ENCODE measurements around the gene ACAN.

The ACAN gene

DNA sequence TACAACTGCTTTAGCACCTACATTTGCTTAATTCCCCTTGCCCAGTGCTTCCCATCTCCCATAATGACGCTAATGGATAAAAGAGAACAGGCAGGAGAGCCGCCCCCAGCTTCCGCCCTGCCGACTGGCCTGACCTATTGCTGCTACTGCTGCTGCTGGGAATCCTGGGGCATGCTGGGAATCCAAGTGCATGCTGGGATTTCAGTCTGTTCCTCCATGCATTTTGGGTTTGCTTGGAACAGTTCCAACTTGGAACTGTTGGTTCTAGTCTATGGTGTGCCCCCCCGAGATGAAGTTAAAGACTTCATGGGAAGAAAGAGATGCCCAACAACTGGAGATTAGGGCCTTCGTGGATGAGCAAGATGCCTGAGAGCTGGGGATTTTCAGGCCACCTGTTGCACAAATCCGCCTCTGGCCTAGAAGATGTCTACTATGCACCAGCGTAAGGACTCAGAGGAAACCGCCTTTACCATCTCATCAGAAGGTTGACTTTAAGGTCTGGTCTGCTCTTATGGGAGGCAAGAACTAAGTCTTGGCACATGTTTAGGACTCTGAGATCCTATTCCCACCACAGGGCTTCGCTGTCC is 63.2 kb downstream of the ACAN start:
- H3K9ac ChIP-seq (ENCODE audit: insufficient read length) = no peak overlapping the region
- no peak for DNase-seq (ENCODE audit: low read depth, low spot score)
- no peak for TF ChIP-seq POLR2AphosphoS5 (IDR thresholded peaks at IDR 0.05; ENCODE audit: borderline replicate concordance, low read depth, low read length)
- TF ChIP-seq EZH2 (IDR thresholded peaks at IDR 0.05) = no peak
- TF ChIP-seq FOXP2 (optimal IDR thresholded peaks at IDR 0.05; ENCODE audit: control extremely low read depth, extremely low read length, insufficient read depth) = no peak
- H3K9me3 ChIP-seq (ENCODE audit: low read depth, low read length) = no peaks in the 10 kb centered on the region
- H3K4me3 ChIP-seq = no peak overlapping the region
- H3K36me3 ChIP-seq (ENCODE audit: insufficient read depth, low read length) = no peaks in the 10 kb centered on the region
- no peak overlapping the region for H3K27ac ChIP-seq

DNA sequence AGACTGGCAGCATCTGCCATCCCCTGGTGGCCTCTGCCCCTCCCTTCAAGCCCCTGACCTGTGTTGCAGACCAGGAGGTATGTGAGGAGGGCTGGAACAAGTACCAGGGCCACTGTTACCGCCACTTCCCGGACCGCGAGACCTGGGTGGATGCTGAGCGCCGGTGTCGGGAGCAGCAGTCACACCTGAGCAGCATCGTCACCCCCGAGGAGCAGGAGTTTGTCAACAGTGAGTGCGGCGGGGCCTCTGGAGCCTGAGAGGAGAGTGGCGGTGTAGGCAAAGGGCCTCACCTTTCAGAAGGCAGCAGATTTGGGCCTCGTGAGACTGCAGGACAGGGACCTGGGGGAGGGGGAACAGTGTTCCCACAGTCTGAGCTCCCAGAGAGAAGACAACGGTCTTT is 68.1 kb downstream of the ACAN start:
- Histone ChIP-seq H3K4me3 (no peak overlapping the region), H3K9me3 (ENCODE audit: low read depth, low read length) (no peaks in the 10 kb centered on the region), H3K36me3 (ENCODE audit: insufficient read depth, low read length) (no peaks in the 10 kb centered on the region), H3K27ac (no peak overlapping the region), H3K9ac (ENCODE audit: insufficient read length) (no peak overlapping the region)
- TF ChIP-seq FOXP2 (optimal IDR thresholded peaks at IDR 0.05; ENCODE audit: control extremely low read depth, extremely low read length, insufficient read depth) (no peak), POLR2AphosphoS5 (IDR thresholded peaks at IDR 0.05; ENCODE audit: borderline replicate concordance, low read depth, low read length) (no peak), EZH2 (IDR thresholded peaks at IDR 0.05) (no peak)
- no peak for DNase-seq (ENCODE audit: low read depth, low spot score)

DNA sequence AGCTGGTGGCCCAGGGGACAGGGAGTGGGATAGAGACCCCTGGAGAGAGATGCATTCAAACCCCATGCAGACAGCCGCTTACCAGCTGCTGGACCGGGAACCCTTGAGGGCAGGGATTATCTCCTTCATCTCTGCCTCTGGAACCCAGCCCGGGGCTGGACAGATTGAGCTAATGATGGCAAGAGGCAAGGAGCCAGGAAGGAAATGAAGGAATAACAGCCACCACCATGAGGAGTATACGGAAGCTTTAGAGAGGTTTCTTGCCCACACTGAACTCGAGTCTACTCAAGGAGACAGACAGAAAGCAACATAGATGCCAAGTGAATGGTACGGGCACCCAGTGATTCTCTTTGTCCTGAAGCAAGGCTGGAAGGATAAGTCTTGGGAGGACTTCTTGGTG is 68.9 kb downstream of the ACAN start:
- Histone ChIP-seq H3K27ac (no peak overlapping the region), H3K36me3 (ENCODE audit: insufficient read depth, low read length) (no peaks in the 10 kb centered on the region), H3K9ac (ENCODE audit: insufficient read length) (no peak overlapping the region), H3K9me3 (ENCODE audit: low read depth, low read length) (no peaks in the 10 kb centered on the region), H3K4me3 (no peak overlapping the region)
- TF ChIP-seq FOXP2 (optimal IDR thresholded peaks at IDR 0.05; ENCODE audit: control extremely low read depth, extremely low read length, insufficient read depth) (no peak), POLR2AphosphoS5 (IDR thresholded peaks at IDR 0.05; ENCODE audit: borderline replicate concordance, low read depth, low read length) (no peak), EZH2 (IDR thresholded peaks at IDR 0.05) (no peak)
- DNase-seq (ENCODE audit: low read depth, low spot score) = no peak

GRCh38 chr15:88872706-88873105 is 69.5 kb downstream of the ACAN start:
- Histone ChIP-seq H3K9ac (ENCODE audit: insufficient read length) (no peak overlapping the region), H3K4me3 (no peak overlapping the region), H3K27ac (no peak overlapping the region), H3K36me3 (ENCODE audit: insufficient read depth, low read length) (no peaks in the 10 kb centered on the region), H3K9me3 (ENCODE audit: low read depth, low read length) (no peaks in the 10 kb centered on the region)
- TF ChIP-seq EZH2 (IDR thresholded peaks at IDR 0.05) (no peak), FOXP2 (optimal IDR thresholded peaks at IDR 0.05; ENCODE audit: control extremely low read depth, extremely low read length, insufficient read depth) (no peak), POLR2AphosphoS5 (IDR thresholded peaks at IDR 0.05; ENCODE audit: borderline replicate concordance, low read depth, low read length) (no peak)
- DNase-seq (ENCODE audit: low read depth, low spot score) = no peak

DNA sequence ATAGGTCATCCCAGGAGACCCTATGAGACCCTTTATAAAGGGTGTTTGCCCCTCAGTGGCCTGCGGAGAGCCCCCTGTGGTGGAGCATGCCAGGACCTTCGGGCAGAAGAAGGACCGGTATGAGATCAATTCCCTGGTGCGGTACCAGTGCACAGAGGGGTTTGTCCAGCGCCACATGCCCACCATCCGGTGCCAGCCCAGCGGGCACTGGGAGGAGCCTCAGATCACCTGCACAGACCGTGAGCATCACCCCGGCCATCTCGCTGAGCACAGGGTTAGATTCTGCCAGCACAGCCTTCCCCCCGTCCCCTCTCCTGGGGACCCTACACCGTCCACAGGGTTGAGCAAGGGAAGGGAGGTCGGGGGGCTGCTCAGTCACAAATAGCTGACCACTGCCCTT is 70.5 kb downstream of the ACAN start:
- no peak overlapping the region for H3K27ac ChIP-seq
- H3K9me3 ChIP-seq (ENCODE audit: low read depth, low read length) = no peaks in the 10 kb centered on the region
- DNase-seq (ENCODE audit: low read depth, low spot score) = no peak
- no peaks in the 10 kb centered on the region for H3K36me3 ChIP-seq (ENCODE audit: insufficient read depth, low read length)
- H3K4me3 ChIP-seq = no peak overlapping the region
- H3K9ac ChIP-seq (ENCODE audit: insufficient read length) = no peak overlapping the region
- TF ChIP-seq FOXP2 (optimal IDR thresholded peaks at IDR 0.05; ENCODE audit: control extremely low read depth, extremely low read length, insufficient read depth) (no peak), EZH2 (IDR thresholded peaks at IDR 0.05) (no peak), POLR2AphosphoS5 (IDR thresholded peaks at IDR 0.05; ENCODE audit: borderline replicate concordance, low read depth, low read length) (no peak)

DNA sequence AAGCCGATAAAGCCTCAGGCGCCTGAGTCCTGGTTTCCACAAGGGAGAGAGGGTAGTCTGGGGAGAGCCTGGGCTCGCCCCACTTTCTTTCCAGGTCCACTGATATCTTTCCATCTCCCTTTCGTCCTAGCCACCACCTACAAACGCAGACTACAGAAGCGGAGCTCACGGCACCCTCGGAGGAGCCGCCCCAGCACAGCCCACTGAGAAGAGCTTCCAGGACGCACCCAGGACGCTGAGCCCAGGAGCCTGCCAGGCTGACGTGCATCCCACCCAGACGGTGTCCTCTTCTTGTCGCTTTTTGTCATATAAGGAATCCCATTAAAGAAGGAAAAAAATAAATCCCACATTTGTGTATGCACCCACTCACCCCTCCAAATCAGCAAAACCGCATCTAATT is 71.0 kb downstream of the ACAN start:
- Histone ChIP-seq H3K27ac (no peak overlapping the region), H3K9me3 (ENCODE audit: low read depth, low read length) (no peaks in the 10 kb centered on the region), H3K9ac (ENCODE audit: insufficient read length) (no peak overlapping the region), H3K36me3 (ENCODE audit: insufficient read depth, low read length) (no peaks in the 10 kb centered on the region), H3K4me3 (no peak overlapping the region)
- DNase-seq (ENCODE audit: low read depth, low spot score) = no peak
- TF ChIP-seq FOXP2 (optimal IDR thresholded peaks at IDR 0.05; ENCODE audit: control extremely low read depth, extremely low read length, insufficient read depth) (no peak), EZH2 (IDR thresholded peaks at IDR 0.05) (no peak), POLR2AphosphoS5 (IDR thresholded peaks at IDR 0.05; ENCODE audit: borderline replicate concordance, low read depth, low read length) (no peak)

DNA sequence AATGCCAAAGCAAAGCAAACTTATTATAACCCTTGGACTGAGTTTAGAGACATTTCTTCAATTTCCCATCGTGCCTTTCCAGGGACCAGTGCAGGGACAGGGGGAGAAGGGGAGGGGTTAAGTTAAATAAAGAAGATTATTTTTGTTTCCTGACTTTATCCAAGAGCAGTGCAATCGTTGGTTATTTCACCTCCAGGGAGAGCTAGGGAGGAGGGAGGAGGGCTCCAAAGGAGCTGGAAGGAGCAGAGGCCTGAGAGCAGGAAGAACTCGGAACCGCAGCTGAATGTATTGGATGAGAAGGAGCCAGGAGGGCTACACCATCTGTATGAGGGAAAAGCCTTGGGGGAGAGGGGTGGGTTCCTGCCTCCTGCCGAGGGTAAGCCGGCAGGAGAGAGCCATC is 71.4 kb downstream of the ACAN start:
- Histone ChIP-seq H3K27ac (no peak overlapping the region), H3K4me3 (no peak overlapping the region), H3K9me3 (ENCODE audit: low read depth, low read length) (no peaks in the 10 kb centered on the region), H3K36me3 (ENCODE audit: insufficient read depth, low read length) (no peaks in the 10 kb centered on the region), H3K9ac (ENCODE audit: insufficient read length) (no peak overlapping the region)
- no peak for DNase-seq (ENCODE audit: low read depth, low spot score)
- no peak for TF ChIP-seq POLR2AphosphoS5 (IDR thresholded peaks at IDR 0.05; ENCODE audit: borderline replicate concordance, low read depth, low read length)
- no peak for TF ChIP-seq EZH2 (IDR thresholded peaks at IDR 0.05)
- no peak for TF ChIP-seq FOXP2 (optimal IDR thresholded peaks at IDR 0.05; ENCODE audit: control extremely low read depth, extremely low read length, insufficient read depth)

- Histone ChIP-seq H3K27ac (no peak overlapping the region), H3K9me3 (ENCODE audit: low read depth, low read length) (no peaks in the 10 kb centered on the region), H3K9ac (ENCODE audit: insufficient read length) (no peak overlapping the region), H3K4me3 (no peak overlapping the region), H3K36me3 (ENCODE audit: insufficient read depth, low read length) (no peaks in the 10 kb centered on the region)
- DNase-seq (ENCODE audit: low read depth, low spot score) = no peak
- no peak for TF ChIP-seq FOXP2 (optimal IDR thresholded peaks at IDR 0.05; ENCODE audit: control extremely low read depth, extremely low read length, insufficient read depth)
These were observed 73.3 kb downstream of the ACAN start for GRCh38 chr15:88876573-88876972.

DNA sequence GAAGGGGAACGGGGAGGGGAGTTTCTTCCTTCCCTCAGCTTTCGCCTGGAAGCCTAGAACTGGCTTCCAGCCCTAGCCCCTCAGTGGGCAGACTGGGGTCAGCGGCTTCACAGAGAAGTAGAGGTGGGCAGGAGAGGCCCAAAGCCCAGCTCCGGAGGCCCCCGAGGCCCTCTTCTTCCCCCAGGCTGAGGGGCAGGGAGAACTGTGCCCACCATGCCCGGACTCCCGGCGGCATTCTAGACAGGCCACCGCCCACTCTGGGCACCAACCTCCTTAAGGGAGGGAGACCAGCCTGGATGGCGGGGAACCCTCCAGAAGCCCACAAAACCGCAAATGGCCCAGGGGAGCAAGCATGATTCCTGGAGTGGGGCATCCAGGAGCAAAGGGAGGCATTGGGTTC is 74.2 kb downstream of the ACAN start:
- TF ChIP-seq POLR2AphosphoS5 (IDR thresholded peaks at IDR 0.05; ENCODE audit: borderline replicate concordance, low read depth, low read length) (no peak), FOXP2 (optimal IDR thresholded peaks at IDR 0.05; ENCODE audit: control extremely low read depth, extremely low read length, insufficient read depth) (no peak), EZH2 (IDR thresholded peaks at IDR 0.05) (no peak)
- no peaks in the 10 kb centered on the region for H3K9me3 ChIP-seq (ENCODE audit: low read depth, low read length)
- no peak overlapping the region for H3K27ac ChIP-seq
- no peak for DNase-seq (ENCODE audit: low read depth, low spot score)
- H3K9ac ChIP-seq (ENCODE audit: insufficient read length) = no peak overlapping the region
- H3K36me3 ChIP-seq (ENCODE audit: insufficient read depth, low read length) = no peaks in the 10 kb centered on the region
- no peak overlapping the region for H3K4me3 ChIP-seq

All from SK-N-MC (cell line).